ENCODE measurements around the gene LIMK1.

GRCh38 chr7:74155810-74156395, 72.3 kb downstream of the LIMK1 start:
- TF ChIP-seq ZNF326 (CRISPR knock-in tag; IDR thresholded peaks at IDR 0.05; ENCODE audit: borderline replicate concordance) = no peak
- TF ChIP-seq ZNF484 (CRISPR knock-in tag; IDR thresholded peaks at IDR 0.05; ENCODE audit: borderline replicate concordance, low read depth) = no peak
- no peak for TF ChIP-seq TBP (CRISPR knock-in tag; IDR thresholded peaks at IDR 0.05)
- no peak for TF ChIP-seq ZNF331 (CRISPR knock-in tag; IDR thresholded peaks at IDR 0.05)
- TF ChIP-seq NFE2L1 (CRISPR knock-in tag; IDR thresholded peaks at IDR 0.05; ENCODE audit: borderline replicate concordance) = no peak
- TF ChIP-seq IKZF1 (IDR thresholded peaks at IDR 0.05) = no peak
- TF ChIP-seq SP2 (CRISPR knock-in tag; IDR thresholded peaks at IDR 0.05) = no peak

All from HepG2 (cell line).